ENCODE measurements around the gene EEF2K. TPM values are rescaled to one million over a fixed set of nuclear protein-coding genes. Genes with fewer than 3 reads are reported as not detected.

EEF2K gene
- total RNA-seq, 5 donors from 2014 or later (not counting 1 experiment from before 2014, with no cell fraction given): 15.5 to 21.5 (median 21.0) TPM

DNA sequence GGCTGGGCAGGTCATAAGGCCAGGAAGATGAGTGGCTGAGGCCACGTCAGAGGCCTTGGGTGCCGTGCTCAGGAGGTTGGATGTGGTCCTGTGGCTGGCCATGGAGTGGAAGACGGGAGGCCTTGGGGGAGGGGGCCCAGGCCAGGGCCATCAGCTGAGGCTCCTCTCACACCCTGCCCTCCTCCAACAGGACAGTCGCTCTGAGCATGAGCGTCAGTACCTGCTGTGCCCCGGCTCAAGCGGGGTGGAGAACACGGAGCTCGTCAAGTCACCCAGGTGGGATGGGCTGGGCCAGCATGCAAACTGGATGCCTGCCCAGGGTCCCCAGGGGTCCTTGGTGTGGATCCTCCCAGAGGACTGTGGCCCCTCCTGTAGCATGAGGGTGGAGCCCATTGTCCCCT, 110.3 kb downstream of the EEF2K start:
- H3K4me1 Mint-ChIP-seq: peaks cover 6 to 8% (median 7%) of the 10 kb centered on the region in 3 donors
- DNase-seq (peak in 1 of 35 experiments; percentile 24), ATAC-seq (replicated peaks in 1 of 4) (peak in 1 of 4 experiments; percentile 9)
- 91% methylated on average over 8 of the region's 9 CpGs for WGBS (ENCODE audit: insufficient coverage)
- POLR2A ChIA-PET: interaction anchor here in 1 of 2 donors (0.6 kb wide), 1 partner anchor 68 kb away, joined by 3 read pairs; no protein-coding TSS in a partner anchor
- Histone ChIP-seq H3K4me1 (ENCODE audit: control insufficient read depth in 1 of 2, extremely low read depth in 1 of 2, insufficient read depth in 2 of 2, low read length in 2 of 2) (peaks cover 0 to 2% of the 10 kb centered on the region in 2 experiments), H3K36me3 (ENCODE audit: control insufficient read depth in 2 of 2, extremely low read depth in 1 of 2, insufficient read depth in 1 of 2, low read length in 1 of 2) (peaks cover 32 to 83% of the 10 kb centered on the region in 2 donors), H3K4me3 (ENCODE audit: control insufficient read depth in 1 of 2, extremely low read depth in 1 of 2, low read length in 1 of 2) (no peak overlapping the region), H3K27ac (ENCODE audit: low read length) (no peak overlapping the region), H3K9me3 (no peaks in the 10 kb centered on the region), H3K27me3 (replicated peaks in 1 of 2; ENCODE audit: control insufficient read depth in 2 of 2, extremely low read depth in 1 of 2, insufficient read depth in 2 of 2, low read length in 1 of 2) (no peaks in the 10 kb centered on the region)
- H3K27me3 Mint-ChIP-seq: no peaks in the 10 kb centered on the region
- H3K36me3 Mint-ChIP-seq: peaks cover 54% of the 10 kb centered on the region
- no peak overlapping the region for H3K27ac Mint-ChIP-seq
- H3K9me3 Mint-ChIP-seq: no peaks in the 10 kb centered on the region
- CTCF ChIA-PET: no interaction called here
- H3K4me3 Mint-ChIP-seq: no peak overlapping the region

GRCh38 chr16:22317001-22317530, 111.0 kb downstream of the EEF2K start:
- no peaks in the 10 kb centered on the region for H3K27me3 ChIP-seq (replicated peaks in 1 of 2; ENCODE audit: control insufficient read depth in 2 of 2, extremely low read depth in 1 of 2, insufficient read depth in 2 of 2, low read length in 1 of 2)
- Mint-ChIP-seq H3K9me3 (no peaks in the 10 kb centered on the region), H3K36me3 (peaks cover 50% of the 10 kb centered on the region), H3K27me3 (no peaks in the 10 kb centered on the region), H3K4me1 (peaks cover 7 to 8% (median 8%) of the 10 kb centered on the region in 3 donors), H3K27ac (peak overlapping the region in 1 of 2 donors; percentile 52), H3K4me3 (no peak overlapping the region)
- ATAC-seq (replicated peaks in 1 of 4) (peak in 1 of 4 experiments; percentile 7), DNase-seq (peak in 1 of 35 experiments; percentile 19)
- peaks cover 28 to 83% of the 10 kb centered on the region in 2 donors for H3K36me3 ChIP-seq (ENCODE audit: control insufficient read depth in 2 of 2, extremely low read depth in 1 of 2, insufficient read depth in 1 of 2, low read length in 1 of 2)
- CTCF ChIA-PET: no interaction called here
- no peak overlapping the region for H3K4me3 ChIP-seq (ENCODE audit: control insufficient read depth in 1 of 2, extremely low read depth in 1 of 2, low read length in 1 of 2)
- no peak overlapping the region for H3K27ac ChIP-seq (ENCODE audit: low read length)
- H3K4me1 ChIP-seq (ENCODE audit: control insufficient read depth in 1 of 2, extremely low read depth in 1 of 2, insufficient read depth in 2 of 2, low read length in 2 of 2): peaks cover 0 to 8% of the 10 kb centered on the region in 2 experiments
- H3K9me3 ChIP-seq: no peaks in the 10 kb centered on the region
- POLR2A ChIA-PET: no interaction called here
- 93% methylated on average over 16 of the region's 17 CpGs for WGBS (ENCODE audit: insufficient coverage)

DNA sequence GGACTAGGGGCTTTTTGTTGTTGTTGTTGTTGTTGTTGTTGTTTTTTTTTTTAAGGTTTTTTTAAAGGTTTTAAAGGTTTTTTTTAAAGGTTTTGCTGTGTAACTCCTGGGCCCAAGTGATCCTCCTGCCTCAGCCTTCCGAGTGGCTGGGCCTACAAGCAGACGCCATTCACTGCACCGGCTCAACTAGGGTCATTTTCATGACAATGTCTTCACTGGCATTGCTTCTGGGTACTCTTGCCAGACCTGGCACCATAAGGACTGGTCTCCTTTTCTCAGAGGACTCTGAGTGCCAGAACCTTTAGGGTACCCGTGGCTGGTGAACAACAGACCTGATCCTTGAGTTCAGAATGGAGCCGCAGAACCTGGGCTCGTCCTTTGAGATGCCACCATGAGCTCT, 111.5 kb downstream of the EEF2K start:
- 99% methylated on average over 6 of the region's 6 CpGs for WGBS (ENCODE audit: insufficient coverage)
- H3K4me1 Mint-ChIP-seq: peaks cover 7 to 8% (median 8%) of the 10 kb centered on the region in 3 donors
- H3K36me3 Mint-ChIP-seq: peaks cover 50% of the 10 kb centered on the region
- CTCF ChIA-PET: interaction anchor here (0.7 to 2.1 kb wide), 3 partner anchors 20 to 358 kb away, joined by 3 to 6 read pairs (median 3); partner anchors contain the start of gene POLR3E (in 1 of the 2)
- no peak for ATAC-seq (replicated peaks in 1 of 4)
- H3K4me3 ChIP-seq (ENCODE audit: control insufficient read depth in 1 of 2, extremely low read depth in 1 of 2, low read length in 1 of 2): no peak overlapping the region
- H3K36me3 ChIP-seq (ENCODE audit: control insufficient read depth in 2 of 2, extremely low read depth in 1 of 2, insufficient read depth in 1 of 2, low read length in 1 of 2): peaks cover 28 to 84% of the 10 kb centered on the region in 2 donors
- H3K27ac ChIP-seq (ENCODE audit: low read length): no peak overlapping the region
- POLR2A ChIA-PET: no interaction called here
- H3K4me1 ChIP-seq (ENCODE audit: control insufficient read depth in 1 of 2, extremely low read depth in 1 of 2, insufficient read depth in 2 of 2, low read length in 2 of 2): peaks cover 0 to 10% of the 10 kb centered on the region in 2 experiments
- no peak for DNase-seq
- no peaks in the 10 kb centered on the region for H3K9me3 ChIP-seq
- H3K27ac Mint-ChIP-seq: no peak overlapping the region
- no peaks in the 10 kb centered on the region for H3K27me3 ChIP-seq (replicated peaks in 1 of 2; ENCODE audit: control insufficient read depth in 2 of 2, extremely low read depth in 1 of 2, insufficient read depth in 2 of 2, low read length in 1 of 2)
- H3K27me3 Mint-ChIP-seq: no peaks in the 10 kb centered on the region
- H3K9me3 Mint-ChIP-seq: no peaks in the 10 kb centered on the region
- no peak overlapping the region for H3K4me3 Mint-ChIP-seq

- 89% methylated on average over 9 of the region's 18 CpGs for WGBS (ENCODE audit: insufficient coverage)
- Mint-ChIP-seq H3K4me3 (no peak overlapping the region), H3K36me3 (peaks cover 42% of the 10 kb centered on the region), H3K4me1 (peaks cover 7 to 8% (median 8%) of the 10 kb centered on the region in 3 donors), H3K27ac (no peak overlapping the region), H3K27me3 (no peaks in the 10 kb centered on the region), H3K9me3 (no peaks in the 10 kb centered on the region)
- ChIA-PET CTCF (interaction anchor here (0.7 to 2.1 kb wide), 5 partner anchors 10 to 654 kb away, joined by 3 to 6 read pairs (median 3); partner anchors contain the start of gene POLR3E (in 1 of the 2)), POLR2A (interaction anchor here in 1 of 2 donors (0.6 kb wide), 2 partner anchors 25 to 603 kb away, joined by 3 to 13 read pairs; no protein-coding TSS in a partner anchor)
- H3K27me3 ChIP-seq (replicated peaks in 1 of 2; ENCODE audit: control insufficient read depth in 2 of 2, extremely low read depth in 1 of 2, insufficient read depth in 2 of 2, low read length in 1 of 2): no peaks in the 10 kb centered on the region
- H3K36me3 ChIP-seq (ENCODE audit: control insufficient read depth in 2 of 2, extremely low read depth in 1 of 2, insufficient read depth in 1 of 2, low read length in 1 of 2): peaks cover 20 to 84% of the 10 kb centered on the region in 2 donors
- peaks cover 0 to 10% of the 10 kb centered on the region in 2 experiments for H3K4me1 ChIP-seq (ENCODE audit: control insufficient read depth in 1 of 2, extremely low read depth in 1 of 2, insufficient read depth in 2 of 2, low read length in 2 of 2)
- no peaks in the 10 kb centered on the region for H3K9me3 ChIP-seq
- no peak overlapping the region for H3K4me3 ChIP-seq (ENCODE audit: control insufficient read depth in 1 of 2, extremely low read depth in 1 of 2, low read length in 1 of 2)
- peak in 3 of 4 experiments; percentile 17 to 28 (median 18) for ATAC-seq (replicated peaks in 1 of 4)
- H3K27ac ChIP-seq (ENCODE audit: low read length): no peak overlapping the region
- peak in 34 of 35 experiments; percentile 15 to 71 (median 56) for DNase-seq
Measured at GRCh38 chr16:22318690-22319358, 112.7 kb downstream of the EEF2K start.

DNA sequence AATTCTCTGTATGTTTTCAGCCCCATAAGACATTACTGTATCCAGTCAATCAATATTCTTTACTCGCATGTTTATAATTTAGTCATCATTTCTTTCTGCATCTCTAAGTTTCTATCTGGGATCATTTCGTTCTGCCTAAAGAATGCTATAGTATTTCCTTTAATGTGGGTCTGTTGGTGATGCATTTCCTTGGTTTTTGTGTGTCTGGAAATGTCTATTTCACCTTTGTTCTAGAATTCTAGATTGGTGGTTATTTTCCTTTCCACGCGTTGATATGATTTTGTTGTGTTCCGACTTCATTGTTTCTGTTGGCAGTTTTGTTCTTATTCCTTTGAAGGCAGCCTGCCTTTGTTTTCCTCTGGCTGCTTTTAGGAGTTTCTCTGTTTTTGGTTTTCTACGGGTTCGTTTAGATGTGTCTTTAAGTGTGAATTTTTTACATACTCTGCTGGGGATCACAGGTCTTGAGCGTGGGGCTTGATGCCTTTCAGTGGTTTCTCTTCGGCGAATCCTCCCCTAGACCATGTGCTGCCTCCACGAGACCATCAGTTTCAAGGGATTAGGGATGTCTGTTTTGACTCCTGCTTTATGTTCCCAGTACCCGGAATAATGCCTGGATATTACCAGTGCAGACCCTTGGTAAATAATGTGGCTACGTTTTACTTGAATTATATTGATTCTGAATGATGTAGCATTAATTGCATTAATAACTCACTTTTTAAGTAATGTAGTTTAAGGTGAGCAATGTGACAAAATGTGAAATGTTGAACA, 114.7 kb downstream of the EEF2K start:
- CTCF ChIA-PET: interaction anchor here (0.6 to 1.6 kb wide), 7 partner anchors 10 to 49 kb away, joined by 3 to 9 read pairs (median 6); no protein-coding TSS in a partner anchor
- H3K36me3 Mint-ChIP-seq: peaks cover 40% of the 10 kb centered on the region
- Histone ChIP-seq H3K27ac (ENCODE audit: low read length) (no peak overlapping the region), H3K36me3 (ENCODE audit: control insufficient read depth in 2 of 2, extremely low read depth in 1 of 2, insufficient read depth in 1 of 2, low read length in 1 of 2) (peaks cover 20 to 81% of the 10 kb centered on the region in 2 donors), H3K4me1 (ENCODE audit: control insufficient read depth in 1 of 2, extremely low read depth in 1 of 2, insufficient read depth in 2 of 2, low read length in 2 of 2) (peaks cover 0 to 10% of the 10 kb centered on the region in 2 experiments), H3K4me3 (ENCODE audit: control insufficient read depth in 1 of 2, extremely low read depth in 1 of 2, low read length in 1 of 2) (no peak overlapping the region), H3K9me3 (no peaks in the 10 kb centered on the region), H3K27me3 (replicated peaks in 1 of 2; ENCODE audit: control insufficient read depth in 2 of 2, extremely low read depth in 1 of 2, insufficient read depth in 2 of 2, low read length in 1 of 2) (no peaks in the 10 kb centered on the region)
- WGBS (ENCODE audit: insufficient coverage): 89% methylated on average over 6 of the region's 13 CpGs
- H3K9me3 Mint-ChIP-seq: no peaks in the 10 kb centered on the region
- H3K27me3 Mint-ChIP-seq: no peaks in the 10 kb centered on the region
- no peak for DNase-seq
- POLR2A ChIA-PET: no interaction called here
- H3K4me1 Mint-ChIP-seq: peaks cover 7 to 8% (median 8%) of the 10 kb centered on the region in 3 donors
- H3K4me3 Mint-ChIP-seq: no peak overlapping the region
- ATAC-seq (replicated peaks in 1 of 4): no peak
- H3K27ac Mint-ChIP-seq: peak overlapping the region; percentile 44 to 70
